Measurements from ENCODE around the gene DRAM2. TPM values are rescaled to one million over a fixed set of nuclear protein-coding genes. Genes with fewer than 3 reads are reported as not detected.

The DRAM2 gene
- total and polyA plus RNA-seq, 9 of the 15 experiments (the other 6 are each of a cell fraction or from before 2014, with no cell fraction given): 29.0 to 161 (median 53.5) TPM

- no peak for TF ChIP-seq BCL6 (CRISPR knock-in tag; IDR thresholded peaks at IDR 0.05)
- no peak for TF ChIP-seq GABPA (tag; conservative IDR thresholded peaks at IDR 0.05; ENCODE audit: low read depth)
- no peak for TF ChIP-seq HIVEP1 (CRISPR knock-in tag; IDR thresholded peaks at IDR 0.05)
- TF ChIP-seq ARID1B (IDR thresholded peaks at IDR 0.05): peak; percentile 84
- peak; percentile 84 for TF ChIP-seq ESRRA (IDR thresholded peaks at IDR 0.05; ENCODE audit: borderline replicate concordance, low read depth)
- TF ChIP-seq THAP12 (CRISPR knock-in tag; IDR thresholded peaks at IDR 0.05): no peak
- no peak for TF ChIP-seq ZNF644 (tag; IDR thresholded peaks at IDR 0.05; ENCODE audit: low read depth)
- no peak; the same call in 1 of the 2 replicates for TF ChIP-seq CREB3 (tag; conservative IDR thresholded peaks at IDR 0.05; ENCODE audit: low read depth)
- no peak for TF ChIP-seq DDX20 (tag; IDR thresholded peaks at IDR 0.05; ENCODE audit: low read depth)
- no peak for TF ChIP-seq GTF2B (IDR thresholded peaks at IDR 0.05; ENCODE audit: extremely low read depth, insufficient read length)
- no peak for TF ChIP-seq HEY1 (CRISPR knock-in tag; IDR thresholded peaks at IDR 0.05; ENCODE audit: borderline replicate concordance)
- no peak for TF ChIP-seq CHD4 (IDR thresholded peaks at IDR 0.05; ENCODE audit: insufficient read depth, insufficient replicate concordance, low read depth, low read length, poor library complexity, severe bottlenecking)
- TF ChIP-seq RERE (CRISPR knock-in tag; IDR thresholded peaks at IDR 0.05; ENCODE audit: borderline replicate concordance): no peak
- TF ChIP-seq WHSC1 (IDR thresholded peaks at IDR 0.05; ENCODE audit: low read length): no peak
- no peak for TF ChIP-seq ZNF395 (CRISPR knock-in tag; IDR thresholded peaks at IDR 0.05)
Measured at GRCh38 chr1:111101854-111102642, 37.8 kb downstream of the DRAM2 start (continued).

Measured in K562 (cell line).